Ishikawa (cell line): ENCODE results near the gene DNAH9.

ENCODE experiments used
- CEBPB ChIP-seq: IDR thresholded peaks from 2 replicates; pipeline ENCODE4 v1.6.1; 2012
- CREB1 ChIP-seq: IDR thresholded peaks from 2 replicates; pipeline ENCODE4 v1.6.1; 2012; ENCODE audit warnings: low read depth
- EGR1 ChIP-seq: IDR thresholded peaks from 2 replicates; pipeline ENCODE4 v1.6.1; 2012
- EP300 ChIP-seq: IDR thresholded peaks from 2 replicates; pipeline ENCODE4 v1.6.1; 2012; ENCODE audit warnings: borderline replicate concordance
- FOXM1 ChIP-seq: IDR thresholded peaks from 2 replicates; pipeline ENCODE4 v1.6.1; 2012; ENCODE audit warnings: low read depth, borderline replicate concordance
- MAX ChIP-seq: IDR thresholded peaks from 2 replicates; pipeline ENCODE4 v1.6.1; 2012
- NFIC ChIP-seq: IDR thresholded peaks from 2 replicates; pipeline ENCODE4 v1.6.1; 2012
- RAD21 ChIP-seq: IDR thresholded peaks from 2 replicates; pipeline ENCODE4 v1.6.1; 2012; ENCODE audit warnings: low read depth
- REST ChIP-seq: IDR thresholded peaks from 2 replicates; pipeline ENCODE4 v1.6.1; 2012; ENCODE audit warnings: low read depth, mild to moderate bottlenecking
- TAF1 ChIP-seq: IDR thresholded peaks from 2 replicates; pipeline ENCODE4 v1.6.1; 2012; ENCODE audit warnings: low read depth, mild to moderate bottlenecking
- TCF12 ChIP-seq: IDR thresholded peaks from 2 replicates; pipeline ENCODE4 v1.6.1; 2012; ENCODE audit warnings: low read depth
- TEAD4 ChIP-seq: IDR thresholded peaks from 2 replicates; pipeline ENCODE4 v1.6.1; 2012
- USF1 ChIP-seq: IDR thresholded peaks from 2 replicates; pipeline ENCODE4 v1.6.1; 2012
- YY1 ChIP-seq: IDR thresholded peaks from 2 replicates; pipeline ENCODE4 v1.6.1; 2012; ENCODE audit warnings: low read depth
- ZBTB7A ChIP-seq: IDR thresholded peaks from 2 replicates; pipeline ENCODE4 v1.6.1; 2012; ENCODE audit warnings: low read depth

DNAH9 gene

DNA sequence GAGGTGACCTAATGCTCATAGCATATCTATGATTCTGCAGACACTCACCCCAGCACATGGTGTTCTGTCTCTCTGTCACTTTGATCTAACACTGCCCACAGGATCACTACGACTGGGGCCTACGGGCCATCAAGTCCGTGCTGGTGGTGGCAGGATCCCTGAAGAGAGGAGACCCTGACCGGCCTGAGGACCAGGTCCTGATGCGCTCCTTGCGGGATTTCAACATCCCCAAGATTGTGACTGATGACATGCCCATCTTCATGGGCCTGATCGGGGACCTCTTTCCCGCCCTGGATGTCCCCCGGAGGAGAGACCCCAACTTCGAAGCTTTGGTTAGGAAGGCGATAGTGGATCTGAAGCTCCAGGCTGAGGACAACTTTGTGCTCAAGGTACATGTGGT, 146.4 kb downstream of the DNAH9 start:
- TF ChIP-seq YY1 (no peak), USF1 (no peak), REST (no peak), CEBPB (no peak), RAD21 (no peak), EGR1 (no peak), TEAD4 (no peak), TCF12 (no peak), MAX (no peak), TAF1 (no peak), NFIC (no peak), ZBTB7A (no peak), EP300 (no peak)

- TF ChIP-seq EGR1 (no peak), RAD21 (no peak), MAX (no peak), CREB1 (no peak), REST (no peak), EP300 (no peak), USF1 (no peak), CEBPB (no peak), TEAD4 (no peak), ZBTB7A (no peak), TCF12 (no peak), YY1 (no peak), FOXM1 (no peak), TAF1 (no peak), NFIC (no peak)
Observed at GRCh38 chr17:11747441-11747840, 149.2 kb downstream of the DNAH9 start.

DNA sequence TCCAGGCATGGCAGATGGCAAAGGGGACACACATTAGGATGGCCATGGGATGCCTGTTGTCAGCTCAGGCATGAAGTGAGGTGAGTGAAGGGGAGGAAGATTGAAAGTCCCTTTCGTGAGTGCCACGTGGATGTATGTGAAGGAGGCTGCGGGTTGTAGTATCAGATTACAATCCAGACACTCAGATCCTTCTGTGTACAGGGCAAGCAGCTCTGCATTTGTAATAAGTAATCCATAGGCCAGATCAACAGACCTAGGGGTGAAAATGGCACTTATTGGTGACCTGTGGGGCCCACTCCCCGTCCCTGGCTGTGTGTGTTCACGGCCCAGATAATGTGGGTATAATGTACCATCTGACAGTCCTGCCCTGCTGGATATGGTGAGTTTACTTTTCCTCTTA, 159.5 kb downstream of the DNAH9 start:
- TF ChIP-seq MAX (no peak), NFIC (no peak), REST (no peak), CEBPB (no peak), FOXM1 (no peak), TEAD4 (no peak), EP300 (no peak), USF1 (no peak), EGR1 (no peak)

DNA sequence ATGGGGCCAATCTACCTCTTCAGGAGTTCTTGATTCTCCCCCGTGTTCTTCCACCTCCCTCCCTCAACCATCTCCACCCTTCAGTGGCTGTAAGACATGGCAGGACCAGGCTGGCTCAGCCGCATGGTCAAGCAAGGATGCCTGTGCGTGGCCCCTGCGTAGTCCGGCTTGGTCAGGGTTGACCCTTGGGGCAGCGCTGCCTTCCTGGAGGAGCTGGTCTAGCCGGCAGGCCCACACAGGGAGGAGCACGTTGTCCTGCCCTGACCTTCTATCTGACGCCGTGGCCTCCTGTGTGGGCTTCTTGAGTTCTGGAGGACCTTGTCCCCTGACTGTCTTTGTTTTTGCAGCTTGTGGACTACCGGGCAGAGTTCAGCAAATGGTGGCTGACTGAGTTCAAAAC, 169.8 kb downstream of the DNAH9 start:
- TF ChIP-seq EGR1: no peak
- TF ChIP-seq FOXM1: no peak
- TF ChIP-seq CREB1: no peak
- TF ChIP-seq REST: no peak
- no peak for TF ChIP-seq TAF1
- TF ChIP-seq TCF12: no peak
- no peak for TF ChIP-seq EP300
- no peak for TF ChIP-seq RAD21
- TF ChIP-seq MAX: no peak
- no peak for TF ChIP-seq ZBTB7A
- no peak for TF ChIP-seq YY1
- TF ChIP-seq NFIC: no peak
- TF ChIP-seq USF1: no peak
- no peak for TF ChIP-seq TEAD4
- TF ChIP-seq CEBPB: no peak
